Osteocyte (in vitro differentiated cells): ENCODE measurements around the gene CDCP1. TPM values are rescaled to one million over a fixed set of nuclear protein-coding genes. Genes with fewer than 3 reads are reported as not detected.

ENCODE experiments used
- DNase-seq: peaks from one replicate; pipeline ENCODE4 v3.0.0; 2021; ENCODE audit warnings: mixed read lengths; ENCODE audit not compliant: unreplicated experiment; ENCODE audit errors: extremely low spot score
- H3K27ac Mint-ChIP-seq: one replicate; pipeline ENCODE4 v1.8.0; 2021; ENCODE audit warnings: mild to moderate bottlenecking, mixed read lengths; ENCODE audit not compliant: unreplicated experiment
- H3K27me3 Mint-ChIP-seq: one replicate; pipeline ENCODE4 v1.8.0; 2021; ENCODE audit warnings: mixed read lengths; ENCODE audit not compliant: unreplicated experiment
- H3K36me3 Mint-ChIP-seq: one replicate; pipeline ENCODE4 v1.8.0; 2021; ENCODE audit warnings: mixed read lengths; ENCODE audit not compliant: unreplicated experiment
- H3K4me1 Mint-ChIP-seq: one replicate; pipeline ENCODE4 v1.8.0; 2021; ENCODE audit warnings: mixed read lengths; ENCODE audit not compliant: unreplicated experiment
- H3K4me3 Mint-ChIP-seq: one replicate; pipeline ENCODE4 v1.8.0; 2021; ENCODE audit warnings: mild to moderate bottlenecking, moderate library complexity, mixed read lengths; ENCODE audit not compliant: unreplicated experiment
- H3K9me3 Mint-ChIP-seq: one replicate; pipeline ENCODE4 v1.8.0; 2021; ENCODE audit warnings: mixed read lengths; ENCODE audit not compliant: unreplicated experiment
- total RNA-seq: library from RNA; stranded (reverse); gene quantifications from 2 replicates; pipeline ENCODE4 v1.2.1, GENCODE V29; 2021
- TF ChIP-seq, protein P1 (sequence below): fragments of 200-600 bp; sonication (generic); IDR thresholded peaks from 2 replicates; pipeline ENCODE4 v1.5.0; 2021; ENCODE audit warnings: antibody characterized with exemption, mild to moderate bottlenecking, moderate library complexity

The CDCP1 gene
- total RNA-seq, 1 donor from 2014 or later = 2.3 TPM

DNA sequence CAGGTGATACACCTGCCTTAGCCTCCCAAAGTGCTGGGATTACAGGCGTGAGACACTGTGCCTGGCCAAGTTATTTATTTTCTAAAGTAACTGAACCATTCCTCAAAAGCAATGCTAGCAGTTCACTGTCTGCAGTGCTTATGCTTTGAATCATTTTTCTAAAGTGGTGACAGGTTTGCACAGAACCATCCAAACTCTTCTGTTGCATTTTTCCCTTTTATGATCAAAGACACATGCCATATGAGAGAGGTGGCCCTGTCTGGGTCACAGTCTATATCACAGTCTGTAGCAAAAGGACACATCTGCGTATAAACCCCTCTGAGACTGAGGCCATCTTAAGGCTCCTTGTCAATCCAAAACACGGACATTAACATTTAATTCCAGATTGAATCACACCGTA lies 17.2 kb downstream of the CDCP1 start:
- no peak for DNase-seq
- TF ChIP-seq, protein P1, sequence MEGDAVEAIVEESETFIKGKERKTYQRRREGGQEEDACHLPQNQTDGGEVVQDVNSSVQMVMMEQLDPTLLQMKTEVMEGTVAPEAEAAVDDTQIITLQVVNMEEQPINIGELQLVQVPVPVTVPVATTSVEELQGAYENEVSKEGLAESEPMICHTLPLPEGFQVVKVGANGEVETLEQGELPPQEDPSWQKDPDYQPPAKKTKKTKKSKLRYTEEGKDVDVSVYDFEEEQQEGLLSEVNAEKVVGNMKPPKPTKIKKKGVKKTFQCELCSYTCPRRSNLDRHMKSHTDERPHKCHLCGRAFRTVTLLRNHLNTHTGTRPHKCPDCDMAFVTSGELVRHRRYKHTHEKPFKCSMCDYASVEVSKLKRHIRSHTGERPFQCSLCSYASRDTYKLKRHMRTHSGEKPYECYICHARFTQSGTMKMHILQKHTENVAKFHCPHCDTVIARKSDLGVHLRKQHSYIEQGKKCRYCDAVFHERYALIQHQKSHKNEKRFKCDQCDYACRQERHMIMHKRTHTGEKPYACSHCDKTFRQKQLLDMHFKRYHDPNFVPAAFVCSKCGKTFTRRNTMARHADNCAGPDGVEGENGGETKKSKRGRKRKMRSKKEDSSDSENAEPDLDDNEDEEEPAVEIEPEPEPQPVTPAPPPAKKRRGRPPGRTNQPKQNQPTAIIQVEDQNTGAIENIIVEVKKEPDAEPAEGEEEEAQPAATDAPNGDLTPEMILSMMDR = no peak
- H3K27ac Mint-ChIP-seq = no peak overlapping the region
- peaks cover 29% of the 10 kb centered on the region for H3K4me1 Mint-ChIP-seq
- no peaks in the 10 kb centered on the region for H3K36me3 Mint-ChIP-seq
- H3K27me3 Mint-ChIP-seq = no peaks in the 10 kb centered on the region
- H3K4me3 Mint-ChIP-seq = no peak overlapping the region
- no peaks in the 10 kb centered on the region for H3K9me3 Mint-ChIP-seq

DNA sequence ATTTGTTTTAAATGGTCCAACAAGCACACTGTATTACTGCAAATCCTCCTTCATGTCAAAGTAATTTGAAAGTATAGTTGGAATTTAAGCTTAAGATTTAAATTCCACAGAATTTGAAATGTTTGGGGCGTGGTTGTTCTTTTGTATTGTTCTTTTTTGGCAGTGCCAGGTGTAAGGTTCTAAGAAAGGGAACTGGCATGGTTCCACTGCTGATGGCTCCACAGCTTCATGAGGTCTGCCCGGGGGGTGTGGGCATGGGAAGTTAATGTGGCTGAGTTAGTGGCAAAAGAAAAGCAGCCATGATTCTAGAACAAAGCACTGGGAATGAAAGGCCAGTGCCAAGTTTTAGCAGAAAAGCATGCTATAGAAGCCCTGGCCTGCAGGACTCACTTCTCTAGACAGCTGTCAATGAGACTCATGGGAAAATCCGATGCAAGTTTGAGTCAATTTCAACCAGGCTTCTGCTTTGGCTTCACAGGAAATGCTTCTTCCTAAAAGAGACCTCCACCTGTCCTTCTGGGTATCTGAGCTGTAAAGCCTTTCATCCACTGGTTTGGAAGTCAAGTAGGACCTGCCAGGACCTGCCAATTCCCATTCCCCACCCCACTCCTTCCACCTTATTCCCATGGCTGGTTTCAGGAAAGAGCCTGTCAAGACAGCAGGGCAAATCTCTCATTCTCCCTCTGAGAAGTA lies 18.9 kb downstream of the CDCP1 start:
- no peak for DNase-seq
- no peaks in the 10 kb centered on the region for H3K27me3 Mint-ChIP-seq
- H3K36me3 Mint-ChIP-seq = no peaks in the 10 kb centered on the region
- no peak overlapping the region for H3K4me3 Mint-ChIP-seq
- no peak overlapping the region for H3K27ac Mint-ChIP-seq
- TF ChIP-seq, protein P1 = no peak
- no peaks in the 10 kb centered on the region for H3K9me3 Mint-ChIP-seq
- H3K4me1 Mint-ChIP-seq = peaks cover 37% of the 10 kb centered on the region

DNA sequence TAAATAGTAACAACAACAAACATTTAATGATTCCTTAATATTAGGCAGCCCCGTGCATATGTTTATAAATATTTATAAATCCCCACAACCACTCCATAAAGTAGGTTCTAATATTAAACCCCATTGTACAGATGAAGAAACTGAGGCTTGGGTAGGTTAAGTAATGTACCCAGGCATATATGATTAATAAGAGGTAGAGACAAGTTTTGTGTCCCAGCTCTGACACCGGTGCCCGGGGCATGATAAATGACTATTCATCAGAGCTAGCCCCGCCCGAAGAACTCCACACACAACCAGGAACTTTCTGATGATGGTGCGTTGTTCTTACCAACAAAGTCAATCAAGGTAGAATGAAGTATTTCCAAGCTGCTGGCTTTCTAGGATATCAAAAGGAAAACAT lies 19.4 kb downstream of the CDCP1 start:
- TF ChIP-seq, protein P1 = no peak
- Mint-ChIP-seq H3K9me3 (no peaks in the 10 kb centered on the region), H3K27ac (no peak overlapping the region), H3K36me3 (no peaks in the 10 kb centered on the region), H3K4me1 (peaks cover 35% of the 10 kb centered on the region), H3K27me3 (no peaks in the 10 kb centered on the region), H3K4me3 (no peak overlapping the region)
- no peak for DNase-seq

DNA sequence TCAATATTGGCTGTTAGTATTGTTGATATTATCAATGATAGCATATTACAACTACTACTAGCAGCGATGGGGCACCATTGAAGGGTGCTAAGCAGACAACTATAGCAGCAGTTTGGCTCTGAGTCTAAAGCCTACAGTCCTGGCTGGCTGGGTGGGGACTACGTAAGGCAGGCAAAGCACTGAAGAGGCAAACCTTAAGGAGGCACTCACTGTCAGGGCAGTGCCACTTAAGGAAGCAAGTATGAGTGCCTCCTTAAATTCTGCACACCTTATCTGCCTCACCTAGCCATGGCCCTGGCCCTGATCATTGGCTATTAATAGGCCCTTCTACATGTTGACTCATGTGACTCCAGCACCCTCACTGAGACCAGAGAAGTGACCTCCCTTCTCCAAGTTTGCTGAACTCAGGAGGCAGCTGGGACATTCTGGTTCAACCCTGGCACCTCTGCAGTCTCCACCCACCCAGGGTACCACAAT lies 20.6 kb downstream of the CDCP1 start:
- H3K4me3 Mint-ChIP-seq = no peak overlapping the region
- no peaks in the 10 kb centered on the region for H3K9me3 Mint-ChIP-seq
- TF ChIP-seq, protein P1 = no peak
- H3K27me3 Mint-ChIP-seq = no peaks in the 10 kb centered on the region
- no peak for DNase-seq
- peaks cover 25% of the 10 kb centered on the region for H3K4me1 Mint-ChIP-seq
- no peak overlapping the region for H3K27ac Mint-ChIP-seq
- no peaks in the 10 kb centered on the region for H3K36me3 Mint-ChIP-seq

DNA sequence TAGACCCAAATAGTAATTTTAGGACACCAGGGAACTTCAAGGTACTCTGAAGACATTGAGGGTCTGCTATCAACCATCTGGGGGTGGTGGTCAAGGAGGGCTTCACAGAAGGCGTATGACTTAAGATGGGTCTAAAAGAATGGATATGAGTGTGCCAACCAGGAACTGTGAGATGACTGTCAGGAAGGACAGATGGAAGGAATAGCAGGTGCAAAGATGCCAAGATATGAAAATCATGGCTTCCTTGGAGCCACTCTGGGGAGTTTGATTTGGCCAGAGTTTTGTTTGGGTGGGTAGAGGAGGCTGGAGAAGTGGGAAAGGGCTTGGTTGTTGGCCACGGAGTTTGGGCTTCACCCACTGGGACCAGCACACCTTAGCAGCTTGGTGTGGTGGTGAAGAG lies 21.2 kb downstream of the CDCP1 start:
- Mint-ChIP-seq H3K4me1 (peaks cover 24% of the 10 kb centered on the region), H3K9me3 (no peaks in the 10 kb centered on the region), H3K36me3 (no peaks in the 10 kb centered on the region), H3K27me3 (no peaks in the 10 kb centered on the region), H3K4me3 (no peak overlapping the region), H3K27ac (no peak overlapping the region)
- TF ChIP-seq, protein P1 = no peak
- no peak for DNase-seq
